GM19328 (cell line): ENCODE results near the gene HMGB3.
"Not testable (repeated sequence)": the region's sequence is repeated elsewhere in the genome, so short reads cannot be mapped to it uniquely, and the experiment has no call there.

Experiments
- ATAC-seq: cut with Tn5 transposase; IDR thresholded peaks from one replicate; pipeline ENCODE4 v1.9.1; 2021; ENCODE audit warnings: mild to moderate bottlenecking, moderate library complexity; ENCODE audit not compliant: unreplicated experiment

Gene HMGB3

GRCh38 chrX:150982788-150983520 is at the start of gene HMGB3:
Gene HMGB3 (plus strand): TSS chrX:150983335. CDS start chrX:150985600, 2,265 bp downstream.
- peak; percentile 97 for ATAC-seq

- no peak for ATAC-seq
These were observed 49.2 kb upstream of the HMGB3 start for GRCh38 chrX:150933945-150934350.

GRCh38 chrX:150934453-150934852 is 48.7 kb upstream of the HMGB3 start:
- ATAC-seq, result no peak

GRCh38 chrX:150935467-150935866 is 47.7 kb upstream of the HMGB3 start:
- ATAC-seq, result no peak

- ATAC-seq, result no peak
These were observed 46.6 kb upstream of the HMGB3 start for GRCh38 chrX:150936556-150936955.

GRCh38 chrX:150940844-150941495 is 42.2 kb upstream of the HMGB3 start:
- no peak for ATAC-seq

GRCh38 chrX:150941580-150941979 is 41.6 kb upstream of the HMGB3 start:
- no peak for ATAC-seq

GRCh38 chrX:150942942-150943594 is 40.1 kb upstream of the HMGB3 start:
- ATAC-seq, result no peak

- ATAC-seq, result no peak
These were observed 38.9 kb upstream of the HMGB3 start for GRCh38 chrX:150944233-150944632.

GRCh38 chrX:150954951-150955350 is 28.2 kb upstream of the HMGB3 start:
- no peak for ATAC-seq

GRCh38 chrX:150955590-150955989 is 27.5 kb upstream of the HMGB3 start:
- no peak for ATAC-seq

GRCh38 chrX:150958177-150958576 is 25.0 kb upstream of the HMGB3 start:
- no peak for ATAC-seq

GRCh38 chrX:150959557-150959956 is 23.6 kb upstream of the HMGB3 start:
- no peak for ATAC-seq

- ATAC-seq, result no peak
These were observed 21.5 kb upstream of the HMGB3 start for GRCh38 chrX:150961631-150962030.

- ATAC-seq, result not testable (repeated sequence)
These were observed 18.7 kb upstream of the HMGB3 start for GRCh38 chrX:150964416-150964815.

GRCh38 chrX:150966235-150966634 is 16.9 kb upstream of the HMGB3 start:
- no peak for ATAC-seq

- ATAC-seq, result no peak
These were observed 16.4 kb upstream of the HMGB3 start for GRCh38 chrX:150966742-150967141.

GRCh38 chrX:150967786-150968185 is 15.3 kb upstream of the HMGB3 start:
- ATAC-seq, result no peak

- no peak for ATAC-seq
These were observed 14.0 kb upstream of the HMGB3 start for GRCh38 chrX:150968862-150969720.

- ATAC-seq, result no peak
These were observed 10.7 kb upstream of the HMGB3 start for GRCh38 chrX:150972450-150972849.
